Measurements from ENCODE around the gene PVALEF. TPM values are rescaled to one million over a fixed set of nuclear protein-coding genes. Genes with fewer than 3 reads are reported as not detected.

Gene PVALEF
- total RNA-seq, 1 experiment from 2014 or later, result not detected

- Mint-ChIP-seq H3K4me3 (no peak overlapping the region), H3K27me3 (ENCODE audit: low read depth) (peaks cover 1% of the 10 kb centered on the region; the same call in 1 of the 2 replicates), H3K4me1 (peaks cover 2 to 10% of the 10 kb centered on the region in 2 experiments; a peak in 2 of 4 replicates), H3K36me3 (ENCODE audit: insufficient read depth in 1 of 3, low read depth in 3 of 3) (peaks cover 0 to 7% (median 0%) of the 10 kb centered on the region in 3 experiments; a peak in 4 of 7 replicates), H3K27ac (no peak overlapping the region), H3K9me3 (peaks cover 15 to 17% of the 10 kb centered on the region in 2 experiments)
- H3K79me2 ChIP-seq (ENCODE audit: insufficient read depth, low read length), result no peaks in the 10 kb centered on the region
- no peaks in the 10 kb centered on the region for H3K4me1 ChIP-seq (ENCODE audit: insufficient read depth, low read length)
- H3K23me2 ChIP-seq (ENCODE audit: insufficient read length, low read depth, low read length, poor library complexity, severe bottlenecking), result no peaks in the 10 kb centered on the region
- no peaks in the 10 kb centered on the region for H4K20me1 ChIP-seq (ENCODE audit: control insufficient read depth, insufficient read depth, insufficient read length)
- no peak overlapping the region for H3K4me2 ChIP-seq (ENCODE audit: insufficient read depth, insufficient read length, low read length)
- no peak overlapping the region for H3K4ac ChIP-seq (ENCODE audit: low read depth, low read length)
- H2BK12ac ChIP-seq (ENCODE audit: insufficient read length, low read depth, low read length), result no peak overlapping the region
- H4K5ac ChIP-seq (ENCODE audit: insufficient read length, low read depth, low read length), result no peak overlapping the region
- no peak overlapping the region for H4K91ac ChIP-seq (ENCODE audit: insufficient read length, low read depth, low read length)
- H2BK20ac ChIP-seq (ENCODE audit: low read depth, low read length, poor library complexity, severe bottlenecking), result no peak overlapping the region
- H2BK120ac ChIP-seq (ENCODE audit: low read depth, low read length, poor library complexity, severe bottlenecking), result no peak overlapping the region
- no peak overlapping the region for H2BK5ac ChIP-seq (ENCODE audit: insufficient read length, low read length)
- H3K27me3 ChIP-seq (ENCODE audit: insufficient read depth, low read length), result no peaks in the 10 kb centered on the region
- no peak overlapping the region for H2AK5ac ChIP-seq (ENCODE audit: insufficient read length, low read length)
- H3K9ac ChIP-seq (ENCODE audit: extremely low read depth, insufficient read length, low read length), result no peak overlapping the region
- WGBS (ENCODE audit: extremely low coverage, insufficient read length, low lambda C conversion rate), result no CpG with 5 or more reads among the region's 37 CpGs
- no peak overlapping the region for H2AFZ ChIP-seq (ENCODE audit: low read length)
- no peak overlapping the region for H3T11ph ChIP-seq (ENCODE audit: low read length)
- no peaks in the 10 kb centered on the region for H3K9me3 ChIP-seq (ENCODE audit: control insufficient read depth, low read depth, low read length)
- H3K27ac ChIP-seq (ENCODE audit: insufficient read length, low read depth, low read length), result no peak overlapping the region
- no peaks in the 10 kb centered on the region for H3K79me1 ChIP-seq (ENCODE audit: insufficient read depth, low read depth, low read length, poor library complexity, severe bottlenecking)
- H3K14ac ChIP-seq (ENCODE audit: insufficient read depth, low read length), result no peak overlapping the region; the same call in 1 of the 2 replicates
- no peak overlapping the region for H2BK15ac ChIP-seq (ENCODE audit: low read depth, low read length)
- H4K8ac ChIP-seq (replicated peaks; ENCODE audit: insufficient read length, low read depth, low read length), result no peak overlapping the region
- TF ChIP-seq CTCF (conservative IDR thresholded peaks at IDR 0.05), result no peak
- H3K18ac ChIP-seq (ENCODE audit: insufficient read length, low read depth, low read length), result no peak overlapping the region
- no peak for DNase-seq
- H3K56ac ChIP-seq (ENCODE audit: insufficient read length, low read depth, low read length), result no peak overlapping the region
- no peak overlapping the region for H3K23ac ChIP-seq (ENCODE audit: insufficient read length, low read depth, low read length)
Observed at GRCh38 chr17:81140695-81141094, 24.6 kb upstream of the PVALEF start.

All from H9 (cell line).